ENCODE measurements around the gene ACTR2.

- TF ChIP-seq POLR2A (IDR thresholded peaks at IDR 0.05) = no peak
- TF ChIP-seq, protein P1, sequence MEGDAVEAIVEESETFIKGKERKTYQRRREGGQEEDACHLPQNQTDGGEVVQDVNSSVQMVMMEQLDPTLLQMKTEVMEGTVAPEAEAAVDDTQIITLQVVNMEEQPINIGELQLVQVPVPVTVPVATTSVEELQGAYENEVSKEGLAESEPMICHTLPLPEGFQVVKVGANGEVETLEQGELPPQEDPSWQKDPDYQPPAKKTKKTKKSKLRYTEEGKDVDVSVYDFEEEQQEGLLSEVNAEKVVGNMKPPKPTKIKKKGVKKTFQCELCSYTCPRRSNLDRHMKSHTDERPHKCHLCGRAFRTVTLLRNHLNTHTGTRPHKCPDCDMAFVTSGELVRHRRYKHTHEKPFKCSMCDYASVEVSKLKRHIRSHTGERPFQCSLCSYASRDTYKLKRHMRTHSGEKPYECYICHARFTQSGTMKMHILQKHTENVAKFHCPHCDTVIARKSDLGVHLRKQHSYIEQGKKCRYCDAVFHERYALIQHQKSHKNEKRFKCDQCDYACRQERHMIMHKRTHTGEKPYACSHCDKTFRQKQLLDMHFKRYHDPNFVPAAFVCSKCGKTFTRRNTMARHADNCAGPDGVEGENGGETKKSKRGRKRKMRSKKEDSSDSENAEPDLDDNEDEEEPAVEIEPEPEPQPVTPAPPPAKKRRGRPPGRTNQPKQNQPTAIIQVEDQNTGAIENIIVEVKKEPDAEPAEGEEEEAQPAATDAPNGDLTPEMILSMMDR (IDR thresholded peaks at IDR 0.05) = no peak
Measured at GRCh38 chr2:65296971-65297370, 69.3 kb downstream of the ACTR2 start.
